HG02852 (cell line): ENCODE measurements around the gene ADGRF1.

Source experiments
- ATAC-seq: cut with Tn5 transposase; IDR thresholded peaks from one replicate; pipeline ENCODE4 v1.9.1; 2021; ENCODE audit warnings: mild to moderate bottlenecking, moderate library complexity; ENCODE audit not compliant: unreplicated experiment

Gene ADGRF1

DNA sequence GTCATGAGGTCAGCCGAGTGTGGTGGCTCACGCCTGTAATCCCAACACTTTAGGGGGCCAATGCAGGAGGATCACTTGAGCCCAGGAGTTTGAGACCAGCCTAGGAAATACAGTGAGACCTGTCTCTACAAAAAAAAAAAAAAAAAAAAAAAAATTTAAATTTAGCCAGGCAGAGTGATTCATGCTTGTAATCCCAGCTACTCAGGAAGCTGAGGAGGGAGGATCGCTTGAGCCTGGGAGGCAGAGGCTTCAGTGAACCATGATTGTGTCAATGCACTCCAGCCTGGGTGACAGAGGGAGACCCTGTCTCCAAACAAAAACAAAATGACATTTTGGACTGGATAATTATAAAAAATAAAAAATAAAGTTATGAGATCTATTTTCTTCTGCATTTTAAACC, 56.2 kb downstream of the ADGRF1 start:
- ATAC-seq, result no peak

DNA sequence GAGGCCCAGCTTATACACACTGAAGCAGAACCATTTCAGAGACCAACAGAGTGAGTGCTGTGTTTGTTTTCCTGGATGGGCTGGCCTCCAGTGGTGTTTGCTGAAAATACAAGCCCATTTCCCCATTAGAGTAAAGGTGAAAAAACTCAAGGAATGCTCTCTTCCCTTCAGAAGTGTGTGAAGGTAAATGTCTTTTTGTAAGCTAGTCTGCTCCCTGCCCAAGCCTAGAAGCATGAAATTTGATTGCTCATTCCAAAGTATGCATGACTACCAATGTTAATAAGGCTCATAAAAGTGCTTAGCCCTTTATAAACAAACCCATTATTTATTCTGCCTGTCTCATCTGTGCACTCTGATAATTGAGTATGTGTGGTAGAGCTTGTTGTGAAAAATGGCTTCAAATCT, 59.1 kb downstream of the ADGRF1 start:
- no peak for ATAC-seq

DNA sequence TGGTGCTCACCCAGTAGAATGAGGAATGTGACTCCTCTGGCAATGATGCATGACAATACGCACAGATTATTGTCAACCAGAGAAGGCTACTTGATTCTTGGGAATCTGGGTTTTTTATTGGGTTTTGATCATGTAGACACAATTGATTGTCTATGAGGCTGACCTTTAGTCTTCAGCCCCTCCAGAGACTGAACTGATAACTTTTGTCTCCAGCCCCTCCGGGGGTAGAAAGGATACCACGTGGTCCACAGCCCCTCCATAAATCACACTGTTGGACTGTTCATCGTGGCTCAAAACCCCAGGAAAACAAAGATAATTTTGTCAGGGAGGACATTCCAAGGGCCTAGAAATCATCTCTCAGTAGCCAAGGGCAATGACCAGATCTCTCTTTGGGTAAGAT, 62.9 kb downstream of the ADGRF1 start:
- no peak for ATAC-seq

DNA sequence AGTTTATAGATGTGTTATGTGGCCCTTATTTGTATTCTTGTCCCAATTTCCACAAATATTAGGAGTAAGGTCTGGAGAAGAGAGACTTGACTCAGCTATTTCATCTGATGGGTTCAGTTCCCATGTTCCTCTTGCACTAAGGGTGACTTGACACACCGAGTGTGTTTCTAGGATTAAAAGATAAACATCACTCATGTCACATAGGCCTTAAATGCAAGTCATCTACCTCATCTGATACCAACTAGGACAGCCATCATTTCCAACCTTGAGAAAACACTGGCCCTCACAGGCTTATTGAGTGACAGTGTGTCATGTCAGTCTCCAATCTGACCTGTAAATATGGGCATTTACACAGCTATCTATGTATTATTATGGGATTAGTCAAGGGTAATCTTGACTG, 67.3 kb downstream of the ADGRF1 start:
- no peak for ATAC-seq

DNA sequence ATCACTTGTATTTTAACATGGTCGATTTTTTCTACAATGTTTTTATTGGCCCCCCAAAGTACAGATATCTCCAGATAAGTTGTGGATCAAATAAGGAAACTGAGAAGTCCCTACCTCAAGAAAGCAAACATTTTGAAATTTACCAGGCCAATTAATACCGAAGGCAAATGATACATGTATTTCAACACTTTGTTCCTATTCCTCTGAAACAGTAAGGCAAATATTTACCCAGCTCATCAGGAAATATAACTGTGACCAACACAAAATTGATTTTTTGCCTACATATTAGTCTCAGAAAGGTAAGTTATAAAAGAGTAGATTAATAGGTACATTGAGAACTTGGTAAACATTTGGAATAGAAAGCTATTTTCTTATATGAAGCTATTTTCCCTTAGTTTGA, 69.1 kb downstream of the ADGRF1 start:
- ATAC-seq, result no peak

DNA sequence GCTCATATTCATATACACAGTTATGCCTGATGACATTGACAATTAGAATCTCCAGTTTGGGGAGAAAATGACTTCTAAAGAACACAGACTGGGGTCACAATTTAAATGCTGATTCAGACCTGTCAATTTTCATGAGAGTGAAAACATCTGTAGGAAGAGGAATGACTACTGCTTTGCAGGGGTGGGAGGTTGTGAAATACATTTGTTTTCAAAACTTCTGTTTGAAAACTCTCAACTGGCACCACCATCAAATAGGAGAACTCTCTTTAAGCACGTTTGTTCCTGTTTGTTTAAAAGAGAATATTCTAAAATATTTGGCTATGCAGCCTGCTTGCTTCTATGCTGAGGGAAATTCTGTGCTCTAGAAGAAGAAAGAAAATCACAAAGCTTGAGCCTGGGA, 69.6 kb downstream of the ADGRF1 start:
- no peak for ATAC-seq

DNA sequence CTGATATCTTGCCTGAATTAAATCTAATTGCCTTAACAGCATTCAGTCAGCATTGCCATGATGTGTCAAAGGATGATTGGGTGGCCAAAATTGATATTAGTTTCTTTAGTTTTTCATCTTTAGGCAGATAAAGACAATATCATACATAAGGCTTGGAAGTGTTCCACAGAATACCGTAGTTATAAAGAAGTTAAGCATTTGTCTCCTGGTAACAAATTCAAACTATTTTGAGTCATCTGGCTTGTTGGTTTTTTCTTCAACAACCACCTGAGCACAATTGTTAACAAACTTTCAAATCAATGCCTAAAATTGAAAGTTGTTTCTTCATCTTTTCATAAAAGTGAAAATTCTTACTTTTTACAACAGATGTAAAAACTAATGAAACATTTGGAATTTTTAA, 72.9 kb downstream of the ADGRF1 start:
- ATAC-seq, result no peak

DNA sequence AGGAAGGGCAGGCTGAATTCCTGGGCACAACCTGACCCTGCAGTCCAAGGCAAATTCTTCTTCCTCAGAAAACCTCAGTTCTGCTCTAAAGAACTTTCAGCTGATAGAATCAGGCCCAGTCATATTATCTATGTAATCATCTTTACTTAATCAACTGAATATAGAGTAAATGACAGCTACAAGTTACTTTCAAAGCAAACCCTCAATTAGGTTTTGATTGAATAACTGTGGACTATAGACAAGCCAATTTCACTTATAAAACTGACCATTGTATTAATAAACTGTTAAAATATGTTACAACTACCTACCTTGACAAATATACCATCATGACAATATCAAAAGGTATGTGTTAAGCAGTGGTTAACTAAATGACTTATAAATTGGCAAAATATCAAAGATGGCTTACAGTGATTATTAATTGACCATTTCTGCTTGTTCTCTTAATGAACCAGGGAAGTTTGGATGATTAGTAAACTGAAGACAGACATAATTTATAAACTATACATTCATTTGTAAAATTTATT, 74.2 kb downstream of the ADGRF1 start:
- ATAC-seq, result no peak

DNA sequence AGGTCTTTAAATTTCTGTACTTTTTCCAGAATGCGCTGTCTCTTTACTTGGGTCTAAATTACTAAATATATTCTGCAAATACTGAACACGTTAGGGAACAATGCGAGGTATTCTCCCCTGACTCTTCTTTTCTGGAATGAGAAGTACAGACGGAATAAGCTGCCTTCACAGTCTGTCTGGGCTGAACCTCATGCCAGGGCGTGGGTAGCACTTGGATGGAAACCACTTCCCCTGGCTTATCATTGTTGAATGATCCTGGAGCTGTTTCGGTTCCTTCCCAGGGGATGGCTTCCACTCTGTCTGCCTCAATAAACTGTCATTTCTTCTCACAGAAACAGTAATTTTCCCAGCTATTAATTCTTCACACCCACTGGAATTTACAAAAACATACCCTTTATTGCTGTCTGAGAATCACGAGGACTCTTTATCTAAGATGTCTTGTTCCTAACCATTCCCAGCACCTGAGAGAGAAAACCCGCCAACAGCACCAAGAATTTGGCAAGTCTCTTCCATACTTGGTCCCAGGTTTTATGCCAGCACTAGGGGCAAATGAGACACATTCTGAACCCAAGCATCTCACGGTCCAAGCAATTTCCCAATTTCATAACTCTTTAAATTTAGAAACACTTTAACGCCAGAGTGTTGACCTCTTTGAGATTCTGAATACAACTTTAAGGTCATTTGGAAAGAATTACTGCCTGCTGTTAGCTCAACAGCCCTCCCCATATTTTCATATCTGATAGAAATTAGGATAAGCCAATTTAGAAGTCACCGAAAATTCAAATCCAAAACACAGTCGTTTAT, 77.2 kb downstream of the ADGRF1 start:
- no peak for ATAC-seq

DNA sequence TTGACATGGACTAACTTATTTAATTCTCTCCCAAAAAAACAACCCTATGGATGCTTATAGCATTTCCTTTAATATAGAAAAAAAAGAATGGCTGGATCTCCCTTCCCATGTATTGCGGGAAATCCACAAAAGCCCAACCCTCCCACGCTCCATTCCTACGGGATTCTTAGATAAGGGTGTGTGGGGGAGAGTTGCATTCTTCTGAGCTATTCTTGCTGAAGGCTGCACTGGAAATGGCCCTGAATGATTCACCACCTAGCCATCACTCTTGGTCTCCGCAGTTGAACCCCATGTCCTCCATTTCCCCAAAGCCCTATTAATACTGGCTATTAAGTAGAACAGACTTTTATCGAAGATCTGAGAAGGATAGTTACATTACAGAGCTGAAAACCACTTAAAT, 78.5 kb downstream of the ADGRF1 start:
- no peak for ATAC-seq

DNA sequence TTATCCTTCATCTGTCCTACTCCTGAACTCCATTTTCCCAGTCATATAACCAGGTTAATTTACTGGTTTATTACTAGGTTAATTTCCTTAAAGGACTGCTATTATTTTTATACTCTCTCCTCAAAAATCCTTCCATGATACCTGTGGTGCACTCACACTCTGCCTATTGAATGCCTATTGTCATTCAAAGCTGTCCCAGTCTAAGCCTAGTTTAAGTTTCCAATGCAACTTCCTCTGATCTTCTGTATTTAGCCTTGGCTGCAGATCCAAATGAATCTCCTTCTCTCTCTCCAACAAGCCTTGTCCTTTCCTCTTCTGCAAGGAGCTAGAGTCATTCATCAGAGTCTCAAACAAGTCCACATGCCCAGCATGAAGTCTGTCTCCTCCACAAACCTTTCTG, 79.1 kb downstream of the ADGRF1 start:
- ATAC-seq, result no peak

DNA sequence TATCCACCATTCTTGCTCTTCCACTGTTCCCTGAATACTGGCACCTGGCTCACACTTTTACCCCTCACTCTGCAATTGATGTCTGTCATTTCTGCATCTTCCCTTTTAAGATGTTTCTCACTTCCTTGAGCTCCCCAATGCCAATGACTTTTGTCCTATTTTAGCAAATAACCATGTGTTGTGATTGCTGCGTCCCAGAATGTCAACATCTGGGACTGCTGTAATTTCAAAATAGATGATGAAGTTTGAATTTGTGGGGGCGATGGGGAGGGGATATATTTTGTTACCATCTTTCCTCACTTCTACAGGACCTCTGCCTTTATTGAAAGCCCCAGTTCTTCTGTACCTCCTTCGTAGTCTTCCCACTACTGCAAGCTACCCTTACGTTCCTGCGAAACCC, 80.4 kb downstream of the ADGRF1 start:
- no peak for ATAC-seq

DNA sequence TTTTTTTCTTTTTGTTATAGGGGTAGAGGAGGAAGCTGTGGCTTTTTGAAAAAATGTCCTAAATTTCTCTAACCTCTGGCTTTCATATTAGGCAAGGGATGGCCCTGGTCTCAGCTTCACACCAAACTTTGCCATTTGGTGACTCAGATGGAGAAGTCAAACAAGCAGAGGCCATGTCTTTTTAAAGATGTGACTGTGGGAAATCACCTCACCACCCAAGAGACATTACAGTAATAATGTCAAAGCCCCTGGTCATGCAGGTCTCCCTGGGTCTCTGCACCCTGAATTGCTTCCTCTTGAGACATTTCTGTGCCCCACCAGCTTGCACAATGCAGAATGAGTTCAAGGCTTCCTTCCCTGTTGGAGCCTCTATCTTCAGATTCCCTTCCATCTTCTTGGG, 80.9 kb downstream of the ADGRF1 start:
- no peak for ATAC-seq

DNA sequence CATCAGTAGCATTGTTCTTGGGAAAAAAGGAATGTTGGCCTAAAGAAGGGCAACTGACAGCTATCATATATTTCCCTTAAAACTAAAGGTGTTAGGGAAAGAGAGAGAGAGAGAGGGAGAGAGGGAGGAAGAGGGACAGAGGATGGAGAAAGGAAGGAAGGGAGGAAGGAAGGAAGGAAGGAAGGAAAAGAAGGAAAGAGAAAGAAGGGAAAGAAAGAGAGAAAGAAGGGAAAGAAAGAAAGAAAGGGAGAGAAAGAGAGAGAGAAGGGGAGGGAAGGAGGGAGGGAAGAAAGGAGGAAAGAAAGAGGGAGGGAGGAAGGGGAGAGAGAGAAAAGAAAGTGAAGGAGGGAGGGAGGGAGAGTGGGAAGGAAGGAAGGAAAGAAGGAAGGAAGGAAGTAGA, 82.7 kb downstream of the ADGRF1 start:
- ATAC-seq, result no peak

DNA sequence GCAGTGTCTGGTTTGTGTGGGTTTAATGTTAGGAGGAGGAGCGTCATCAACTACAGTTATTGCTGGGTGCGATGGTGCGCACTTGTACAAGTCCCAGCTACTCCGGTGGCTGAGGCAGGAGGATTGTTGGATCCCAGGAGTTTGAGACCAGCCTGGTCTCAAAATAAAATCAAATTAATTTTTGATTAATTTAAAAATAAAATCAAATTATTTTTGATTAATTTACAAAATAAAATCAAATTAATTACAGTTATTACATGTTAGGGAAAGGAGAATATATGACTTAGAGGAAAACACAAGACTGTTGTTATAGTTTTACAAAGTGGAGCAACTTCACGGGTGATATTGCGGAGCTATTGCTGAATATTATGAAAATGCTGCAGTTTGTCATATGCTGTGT, 85.7 kb downstream of the ADGRF1 start:
- ATAC-seq, result no peak

DNA sequence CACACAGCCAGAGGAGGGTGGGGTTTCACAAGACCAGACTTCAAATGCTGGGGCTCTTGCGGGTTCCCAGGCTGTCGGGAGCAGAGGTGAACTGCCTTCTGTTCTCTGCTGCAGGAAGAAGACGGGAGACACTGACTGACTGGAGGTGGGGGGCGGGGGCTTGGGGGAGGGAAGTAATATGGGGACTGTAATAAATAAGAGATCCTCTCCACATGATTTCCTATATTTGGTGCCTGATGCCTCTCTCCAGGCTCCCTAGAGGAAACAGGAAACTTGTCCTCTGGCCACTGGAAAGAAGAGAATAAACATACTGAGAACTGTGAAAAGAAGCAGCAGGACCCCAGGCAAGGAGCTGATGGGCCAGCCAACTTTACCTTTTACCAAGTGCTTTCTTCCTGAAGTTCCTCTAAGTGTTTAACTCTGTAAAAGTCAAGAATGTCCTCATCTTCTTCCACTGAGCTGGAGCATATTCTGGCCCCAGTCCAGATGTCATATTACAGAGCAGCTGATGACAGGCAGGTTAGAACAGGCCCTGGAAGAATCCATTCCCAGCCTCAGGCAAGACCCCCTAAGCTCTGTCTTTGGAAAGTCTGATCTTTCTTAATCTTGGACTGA, 87.2 kb downstream of the ADGRF1 start:
- ATAC-seq, result no peak

DNA sequence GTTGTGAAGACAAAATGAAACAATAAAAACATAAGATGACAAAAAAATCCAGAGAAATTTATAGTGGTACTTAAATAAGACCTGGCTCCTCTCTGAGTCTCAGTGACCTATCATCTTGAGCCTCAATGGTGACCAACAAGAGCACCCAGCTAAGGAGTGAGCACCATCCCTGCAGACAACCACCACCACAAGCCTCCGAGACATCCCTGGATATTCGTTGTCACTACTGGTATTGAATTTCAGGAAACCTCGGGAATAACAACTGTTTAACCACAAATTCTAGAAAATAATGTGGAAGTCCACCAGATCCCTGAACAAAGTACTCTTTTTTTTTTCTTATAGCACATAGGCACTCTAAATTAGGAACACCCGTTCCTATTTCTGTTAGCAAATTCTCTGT, 88.2 kb downstream of the ADGRF1 start:
- no peak for ATAC-seq

DNA sequence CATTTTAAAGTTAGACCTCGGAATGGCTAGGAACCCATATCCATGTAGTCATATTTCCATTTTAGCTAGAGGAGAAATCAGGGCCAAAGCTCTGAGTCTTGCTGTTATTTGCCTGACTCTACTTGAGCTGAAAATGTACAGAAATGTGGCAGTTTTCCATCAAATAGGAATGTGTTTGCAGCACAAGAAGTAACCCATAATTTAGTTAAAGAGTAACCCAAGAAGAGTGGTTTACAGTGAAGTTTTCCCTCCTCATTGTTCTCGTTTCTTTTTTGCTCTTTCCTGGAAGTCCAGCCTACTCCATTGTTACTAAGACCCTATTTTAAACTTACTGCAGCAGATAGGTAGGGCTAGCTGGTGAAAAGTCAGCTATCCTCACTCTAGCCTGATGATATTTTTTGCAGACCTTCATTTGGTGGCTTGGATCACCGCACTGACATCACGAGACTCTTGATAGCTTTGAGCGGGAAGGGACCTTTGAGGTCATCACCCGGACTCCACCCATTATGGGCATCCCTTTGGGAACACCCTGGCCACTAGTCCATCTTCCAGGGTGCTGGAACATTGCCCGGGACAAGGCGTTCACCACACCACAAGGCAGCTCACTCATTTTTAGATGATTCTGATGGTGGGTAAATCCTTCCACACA, 92.4 kb downstream of the ADGRF1 start:
- ATAC-seq, result no peak

DNA sequence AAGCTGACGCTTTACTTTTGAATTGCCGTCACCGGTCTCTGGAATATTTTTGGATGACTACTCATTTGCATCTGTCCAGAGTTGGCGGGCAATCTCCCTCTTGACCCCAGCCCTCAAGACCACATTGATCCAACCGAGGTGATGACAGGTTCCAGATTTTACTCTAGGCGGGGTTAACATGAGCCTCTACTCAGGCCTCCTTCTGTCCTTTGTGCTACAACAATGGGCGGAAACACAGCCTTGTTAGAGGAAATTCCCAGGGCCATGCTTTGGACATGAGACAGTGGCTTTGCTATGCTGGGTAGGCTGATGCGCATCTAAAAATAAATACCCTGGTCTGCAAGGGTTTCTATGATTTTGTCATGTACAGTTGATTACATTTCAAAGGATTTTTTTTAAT, 93.4 kb downstream of the ADGRF1 start:
- ATAC-seq, result no peak
